Smooth muscle cell (in vitro differentiated cells): Measurements from ENCODE around the gene SLC7A8. TPM values are rescaled to one million over a fixed set of nuclear protein-coding genes. Genes with fewer than 3 reads are reported as not detected.

ENCODE experiments used
- DNase-seq: peaks from one replicate; lab custom pipeline; 2025; ENCODE audit not compliant: unreplicated experiment; lab: John Stamatoyannopoulos, UW
- H2AFZ ChIP-seq: fragments of 200-600 bp; sonication (generic); 2 replicates; pipeline ENCODE4 v1.6.0; 2016; ENCODE audit warnings: antibody characterized with exemption, low read depth, mild to moderate bottlenecking
- H3F3A ChIP-seq: fragments of 200-600 bp; sonication (generic); 2 replicates; pipeline ENCODE4 v1.6.0; 2017; ENCODE audit warnings: antibody characterized with exemption, low read depth
- H3K27ac ChIP-seq: fragments of 200-600 bp; sonication (generic); 2 replicates; pipeline ENCODE4 v1.5.1; 2016; ENCODE audit warnings: low read depth, mild to moderate bottlenecking
- H3K27me3 ChIP-seq: fragments of 200-600 bp; sonication (generic); 2 replicates; pipeline ENCODE4 v1.6.1; 2016; ENCODE audit warnings: low read depth, mild to moderate bottlenecking
- H3K36me3 ChIP-seq: fragments of 200-600 bp; sonication (generic); 2 replicates; pipeline ENCODE4 v1.5.1; 2016; ENCODE audit warnings: low read depth
- H3K4me1 ChIP-seq: fragments of 200-600 bp; sonication (generic); 2 replicates; pipeline ENCODE4 v1.5.1; 2016; ENCODE audit warnings: low read depth
- H3K4me2 ChIP-seq: fragments of 200-600 bp; sonication (generic); 2 replicates; pipeline ENCODE4 v1.6.0; 2016; ENCODE audit warnings: mild to moderate bottlenecking
- H3K4me3 ChIP-seq: fragments of 200-600 bp; sonication (generic); 2 replicates; pipeline ENCODE4 v1.5.1; 2016; ENCODE audit warnings: mild to moderate bottlenecking
- H3K79me2 ChIP-seq: fragments of 200-600 bp; sonication (generic); 2 replicates; pipeline ENCODE4 v1.6.0; 2016; ENCODE audit warnings: low read depth, mild to moderate bottlenecking
- H3K9ac ChIP-seq: fragments of 200-600 bp; sonication (generic); 2 replicates; pipeline ENCODE4 v1.6.0; 2016; ENCODE audit warnings: low read depth
- H3K9me3 ChIP-seq: fragments of 200-600 bp; sonication (generic); replicated peaks from 2 replicates; pipeline ENCODE4 v1.5.1; 2016; ENCODE audit warnings: low read depth
- H4K20me1 ChIP-seq: fragments of 200-600 bp; sonication (generic); 2 replicates; pipeline ENCODE4 v1.6.0; 2016; ENCODE audit warnings: low read depth
- CTCF ChIP-seq: fragments of 200-600 bp; sonication (generic); IDR thresholded peaks from 2 replicates; pipeline ENCODE4 v1.5.1; 2017; ENCODE audit warnings: borderline replicate concordance, mild to moderate bottlenecking, antibody characterized with exemption; ENCODE audit not compliant: insufficient read depth, poor library complexity, severe bottlenecking
- whole genome bisulfite sequencing: methylation state at CpG from one replicate; pipeline ENCODE4 v1.1.7; 2016; ENCODE audit warnings: low lambda C conversion rate; 5-methylcytosine and 5-hydroxymethylcytosine counted together
- polyA plus RNA-seq: library from polyadenylated mRNA; unstranded; fragments of >200 nt; fragmentation: Nextera tagmentation; extraction: Ambion mirVana; gene quantifications from 2 replicates; pipeline ENCODE4 v1.2.1, GENCODE V29; 2016
- total RNA-seq: library from RNA; depleted of rRNA; stranded (reverse); fragments of >200 nt; gene quantifications from 2 replicates; pipeline ENCODE4 v1.2.3, GENCODE V29; 2014

SLC7A8 gene
- total and polyA plus RNA-seq, 2 experiments from 2014 or later, result 16.4 to 26.0 TPM

DNA sequence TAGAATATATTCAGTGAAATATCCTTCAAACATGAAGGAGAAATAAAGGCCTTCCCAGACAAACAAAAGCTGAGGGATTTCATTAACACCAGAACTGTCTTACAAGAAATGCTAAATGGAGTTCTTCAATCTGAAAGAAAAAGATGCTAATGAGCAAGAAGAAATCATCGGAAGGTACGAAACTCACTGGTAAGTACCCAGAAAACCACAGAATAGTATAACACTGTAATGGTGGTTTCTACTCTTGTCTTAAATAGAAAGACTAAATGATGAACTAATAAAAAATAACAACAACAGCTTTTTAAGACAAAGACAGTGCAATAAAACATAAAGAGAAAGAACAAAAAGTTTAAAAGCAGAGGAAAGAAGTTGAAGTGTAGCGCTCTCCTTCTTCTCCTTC is 35.6 kb upstream of the SLC7A8 start:
- Histone ChIP-seq H3K9ac (no peak overlapping the region), H3K27me3 (no peaks in the 10 kb centered on the region), H2AFZ (no peak overlapping the region), H3K4me3 (no peak overlapping the region), H3K4me2 (no peak overlapping the region), H3K79me2 (no peaks in the 10 kb centered on the region), H3K4me1 (no peaks in the 10 kb centered on the region), H4K20me1 (no peaks in the 10 kb centered on the region), H3K36me3 (no peaks in the 10 kb centered on the region), H3F3A (no peaks in the 10 kb centered on the region), H3K9me3 (no peaks in the 10 kb centered on the region), H3K27ac (no peak overlapping the region)
- WGBS, result 76% methylated on average over 3 of the region's 3 CpGs
- DNase-seq, result no peak
- TF ChIP-seq CTCF, result no peak

GRCh38 chr14:23217032-23218020 is 33.9 kb upstream of the SLC7A8 start:
- no peak overlapping the region for H3K9ac ChIP-seq
- H3K9me3 ChIP-seq, result no peaks in the 10 kb centered on the region
- H3K4me3 ChIP-seq, result no peak overlapping the region
- WGBS, result 85% methylated on average over 6 of the region's 6 CpGs
- H3F3A ChIP-seq, result no peaks in the 10 kb centered on the region
- no peaks in the 10 kb centered on the region for H3K27me3 ChIP-seq
- no peak for DNase-seq
- H3K4me2 ChIP-seq, result no peak overlapping the region
- no peaks in the 10 kb centered on the region for H4K20me1 ChIP-seq
- H3K27ac ChIP-seq, result no peak overlapping the region
- no peak for TF ChIP-seq CTCF
- H2AFZ ChIP-seq, result no peak overlapping the region
- no peaks in the 10 kb centered on the region for H3K79me2 ChIP-seq
- no peaks in the 10 kb centered on the region for H3K36me3 ChIP-seq
- no peaks in the 10 kb centered on the region for H3K4me1 ChIP-seq

DNA sequence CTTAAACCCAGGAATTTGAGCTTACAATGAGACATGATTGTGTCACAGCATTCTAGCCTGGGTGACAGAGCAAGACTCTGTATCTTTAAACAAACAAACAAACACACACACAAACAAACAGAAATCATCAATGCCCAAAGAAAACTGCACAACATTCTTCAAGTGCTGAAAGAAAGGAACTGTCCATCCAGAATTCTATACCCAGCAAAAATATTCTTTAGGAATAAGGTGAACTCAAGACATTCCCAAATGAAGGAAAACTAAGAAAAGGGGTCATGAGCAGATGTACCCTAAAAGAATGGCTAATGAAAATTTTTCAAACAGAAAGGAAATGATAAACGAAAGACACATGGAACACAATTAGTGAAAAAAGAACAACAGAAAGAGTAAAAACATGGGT is 32.0 kb upstream of the SLC7A8 start:
- no peak overlapping the region for H3K27ac ChIP-seq
- H3K9me3 ChIP-seq, result no peaks in the 10 kb centered on the region
- no peak overlapping the region for H2AFZ ChIP-seq
- TF ChIP-seq CTCF, result no peak
- no peak overlapping the region for H3K9ac ChIP-seq
- no peaks in the 10 kb centered on the region for H3F3A ChIP-seq
- no peak overlapping the region for H3K4me2 ChIP-seq
- H3K36me3 ChIP-seq, result no peaks in the 10 kb centered on the region
- H3K4me1 ChIP-seq, result no peaks in the 10 kb centered on the region
- WGBS, result 98% methylated on average over 1 of the region's 1 CpG
- H3K27me3 ChIP-seq, result no peaks in the 10 kb centered on the region
- no peaks in the 10 kb centered on the region for H3K79me2 ChIP-seq
- no peak for DNase-seq
- H3K4me3 ChIP-seq, result no peak overlapping the region
- H4K20me1 ChIP-seq, result no peaks in the 10 kb centered on the region
